ENCODE results near the gene EBNA1BP2.

The EBNA1BP2 gene

GRCh38 chr1:43207229-43207853 lies 35.3 kb upstream of the EBNA1BP2 start:
- TF ChIP-seq CTCF (conservative IDR thresholded peaks at IDR 0.05; ENCODE audit: control insufficient read depth, insufficient read depth, low read depth, low read length) = no peak
- H3K4me3 ChIP-seq (ENCODE audit: control insufficient read depth, low read depth, low read length) = no peak overlapping the region
- DNase-seq (ENCODE audit: low read depth) = no peak

- DNase-seq (ENCODE audit: low read depth) = peak; percentile 64
- no peak for TF ChIP-seq CTCF (conservative IDR thresholded peaks at IDR 0.05; ENCODE audit: control insufficient read depth, insufficient read depth, low read depth, low read length)
- no peak overlapping the region for H3K4me3 ChIP-seq (ENCODE audit: control insufficient read depth, low read depth, low read length)
Measured at GRCh38 chr1:43206600-43207228, 34.6 kb upstream of the EBNA1BP2 start.

- DNase-seq (ENCODE audit: low read depth) = no peak
- no peak for TF ChIP-seq CTCF (conservative IDR thresholded peaks at IDR 0.05; ENCODE audit: control insufficient read depth, insufficient read depth, low read depth, low read length)
Measured at GRCh38 chr1:43205671-43206070, 33.6 kb upstream of the EBNA1BP2 start.

GRCh38 chr1:43204394-43204793 lies 32.3 kb upstream of the EBNA1BP2 start:
- no peak for DNase-seq (ENCODE audit: low read depth)
- H3K4me3 ChIP-seq (ENCODE audit: control insufficient read depth, low read depth, low read length) = no peak overlapping the region
- TF ChIP-seq CTCF (conservative IDR thresholded peaks at IDR 0.05; ENCODE audit: control insufficient read depth, insufficient read depth, low read depth, low read length) = no peak

More at GRCh38 chr1:43205671-43206070, 33.6 kb upstream of the EBNA1BP2 start:
- no peak overlapping the region for H3K4me3 ChIP-seq (ENCODE audit: control insufficient read depth, low read depth, low read length)

- TF ChIP-seq CTCF (conservative IDR thresholded peaks at IDR 0.05; ENCODE audit: control insufficient read depth, insufficient read depth, low read depth, low read length) = no peak
- no peak for DNase-seq (ENCODE audit: low read depth)
- H3K4me3 ChIP-seq (ENCODE audit: control insufficient read depth, low read depth, low read length) = no peak overlapping the region
Measured at GRCh38 chr1:43203859-43204258, 31.8 kb upstream of the EBNA1BP2 start.

GRCh38 chr1:43199093-43199726 lies 27.1 kb upstream of the EBNA1BP2 start:
- DNase-seq (ENCODE audit: low read depth) = no peak
- no peak for TF ChIP-seq CTCF (conservative IDR thresholded peaks at IDR 0.05; ENCODE audit: control insufficient read depth, insufficient read depth, low read depth, low read length)
- H3K4me3 ChIP-seq (ENCODE audit: control insufficient read depth, low read depth, low read length) = no peak overlapping the region
